KBM-7 (cell line): ENCODE measurements around the gene PLD2.
A peak's percentile ranks its signal among the peaks of the same experiment; 100 is the strongest.

ENCODE experiments used
- DNase-seq: peaks from one replicate; pipeline ENCODE4 v3.0.0-alpha.2; 2015
- in situ Hi-C: fragments of 300-500 bp; cut with MboI; formaldehyde crosslinking; loops from 2 replicates; pipeline ENCODE4 v1.14.3; 2020; ENCODE audit warnings: low sequenced_read_pairs, low pct_unique_long_range_greater_than_20kb, mixed read lengths

The PLD2 gene

GRCh38 chr17:4806777-4807604 lies at the start of gene PLD2:
Gene PLD2, plus strand, starts transcription at chr17:4807152. Its CDS starts 621 bp downstream, at chr17:4807773.
- in situ Hi-C loops, result no loop called here
- DNase-seq, result peak; percentile 49

- in situ Hi-C loops, result no loop called here
- no peak for DNase-seq
Observed at GRCh38 chr17:4759776-4760236, 47.1 kb upstream of the PLD2 start.

GRCh38 chr17:4764595-4764994 lies 42.4 kb upstream of the PLD2 start:
- DNase-seq, result peak; percentile 65
- in situ Hi-C loops, result no loop called here

GRCh38 chr17:4766201-4766600 lies 40.8 kb upstream of the PLD2 start:
- in situ Hi-C loops, result no loop called here
- no peak for DNase-seq

GRCh38 chr17:4766723-4767122 lies 40.2 kb upstream of the PLD2 start:
- in situ Hi-C loops, result no loop called here
- DNase-seq, result no peak

- in situ Hi-C loops, result no loop called here
- DNase-seq, result peak; percentile 13
Observed at GRCh38 chr17:4768298-4768697, 38.7 kb upstream of the PLD2 start.

GRCh38 chr17:4769628-4770027 lies 37.3 kb upstream of the PLD2 start:
- no peak for DNase-seq

GRCh38 chr17:4771519-4772234 lies 35.3 kb upstream of the PLD2 start, which contains the start of gene TM4SF5:
Gene TM4SF5, plus strand, starts transcription at chr17:4771886. Its CDS starts 37 bp downstream, at chr17:4771923.
- no peak for DNase-seq
- in situ Hi-C loops, result no loop called here

More at GRCh38 chr17:4769628-4770027, 37.3 kb upstream of the PLD2 start:
- in situ Hi-C loops, result no loop called here

GRCh38 chr17:4772235-4772613 lies 34.7 kb upstream of the PLD2 start:
- in situ Hi-C loops, result no loop called here
- DNase-seq, result no peak

GRCh38 chr17:4777969-4778760 lies 28.8 kb upstream of the PLD2 start:
- DNase-seq, result no peak
- in situ Hi-C loops, result no loop called here

GRCh38 chr17:4780325-4780955 lies 26.5 kb upstream of the PLD2 start:
- DNase-seq, result no peak

GRCh38 chr17:4782652-4783051 lies 24.3 kb upstream of the PLD2 start:
- in situ Hi-C loops, result no loop called here
- no peak for DNase-seq

More at GRCh38 chr17:4780325-4780955, 26.5 kb upstream of the PLD2 start:
- in situ Hi-C loops, result no loop called here

- no peak for DNase-seq
Observed at GRCh38 chr17:4785311-4786105, 21.4 kb upstream of the PLD2 start.

GRCh38 chr17:4786106-4786511 lies 20.8 kb upstream of the PLD2 start, which contains the start of gene VMO1:
Gene VMO1, minus strand, starts transcription at chr17:4786364. Its CDS starts 12 bp downstream, at chr17:4786352.
- in situ Hi-C loops, result no loop called here
- peak; percentile 21 for DNase-seq

More at GRCh38 chr17:4785311-4786105, 21.4 kb upstream of the PLD2 start:
- in situ Hi-C loops, result no loop called here

- in situ Hi-C loops, result no loop called here
- no peak for DNase-seq
Observed at GRCh38 chr17:4786516-4786915, 20.4 kb upstream of the PLD2 start.

- in situ Hi-C loops, result no loop called here
- DNase-seq, result no peak
Observed at GRCh38 chr17:4788159-4788806, 18.7 kb upstream of the PLD2 start.

- no peak for DNase-seq
- in situ Hi-C loops, result no loop called here
Observed at GRCh38 chr17:4788807-4789700, 17.9 kb upstream of the PLD2 start, which contains the start of gene GLTPD2. Gene GLTPD2, plus strand, starts transcription at chr17:4788964. Its CDS starts 48 bp downstream, at chr17:4789012.
